ENCODE measurements around the gene GLRX3.
"Not testable (repeated sequence)": the region's sequence is repeated elsewhere in the genome, so short reads cannot be mapped to it uniquely, and the experiment has no call there.

Gene GLRX3

DNA sequence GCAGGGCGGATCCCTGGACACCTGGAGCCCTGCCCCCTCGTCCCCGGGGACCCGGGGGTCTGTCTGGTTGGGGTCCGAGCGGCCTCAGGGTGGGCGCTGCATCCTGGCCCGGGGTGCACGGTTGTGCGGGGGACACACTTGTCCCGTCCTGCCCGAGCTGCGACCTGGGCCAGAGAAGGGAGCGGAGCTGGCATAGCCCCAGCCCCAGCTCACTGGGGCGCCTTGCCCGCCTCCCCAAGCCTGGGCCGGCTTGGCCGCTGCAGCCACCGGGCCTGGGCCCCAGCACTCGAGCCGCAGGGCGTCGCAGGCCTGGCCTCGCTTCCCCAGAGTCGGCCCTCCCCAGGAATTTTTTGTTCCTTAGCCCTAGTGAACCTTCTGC lies 54.5 kb downstream of the GLRX3 start:
- FAIRE-seq, result no peak

DNA sequence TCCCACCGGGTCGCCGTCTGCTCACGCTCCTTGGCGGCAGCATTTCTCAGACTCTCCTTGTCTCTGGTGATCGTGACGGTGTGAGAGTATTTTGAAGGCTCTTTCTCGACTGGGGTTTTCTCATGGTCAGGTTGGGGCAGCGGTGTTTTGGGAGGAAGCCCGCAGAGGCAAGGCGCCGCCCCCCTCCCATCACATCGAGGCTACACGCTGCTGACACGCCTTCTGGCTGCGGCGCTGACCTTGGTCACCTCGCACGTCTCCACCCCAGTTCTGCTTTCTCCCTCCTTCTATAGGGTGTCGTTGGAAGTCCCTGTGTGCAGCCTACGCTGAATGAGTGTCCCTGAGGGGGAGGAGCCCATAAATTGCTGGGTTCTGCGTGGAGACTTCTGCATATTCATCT lies 55.2 kb downstream of the GLRX3 start:
- FAIRE-seq, result no peak

DNA sequence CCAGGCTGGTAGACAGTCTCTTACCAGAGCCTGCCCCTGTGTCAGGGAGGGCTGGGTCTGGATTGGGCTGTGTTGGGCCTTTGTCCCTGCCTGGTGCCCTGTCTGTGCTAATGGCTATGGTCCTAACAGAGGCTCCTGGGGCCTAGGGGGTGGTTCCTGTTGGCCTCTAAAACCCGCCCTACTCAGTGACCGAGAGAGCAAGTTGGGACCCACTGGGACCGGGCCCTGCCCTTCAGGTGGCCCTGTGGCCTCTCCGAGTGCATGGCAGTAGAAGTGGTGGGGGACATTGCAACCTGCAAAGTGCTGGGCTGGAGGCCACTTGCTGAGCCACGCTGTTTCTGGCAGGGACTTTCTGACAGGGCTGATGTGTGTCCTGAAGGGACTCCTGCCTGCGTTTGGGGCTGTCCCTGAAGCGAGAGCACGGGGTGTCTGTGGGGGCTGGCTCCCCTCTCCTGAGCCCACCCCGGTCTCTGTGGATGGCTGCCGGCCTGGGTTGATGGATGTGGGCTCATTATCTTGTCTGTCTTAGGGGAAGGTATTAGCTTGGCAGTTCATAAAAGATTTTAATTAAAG lies 56.2 kb downstream of the GLRX3 start:
- FAIRE-seq, result no peak

DNA sequence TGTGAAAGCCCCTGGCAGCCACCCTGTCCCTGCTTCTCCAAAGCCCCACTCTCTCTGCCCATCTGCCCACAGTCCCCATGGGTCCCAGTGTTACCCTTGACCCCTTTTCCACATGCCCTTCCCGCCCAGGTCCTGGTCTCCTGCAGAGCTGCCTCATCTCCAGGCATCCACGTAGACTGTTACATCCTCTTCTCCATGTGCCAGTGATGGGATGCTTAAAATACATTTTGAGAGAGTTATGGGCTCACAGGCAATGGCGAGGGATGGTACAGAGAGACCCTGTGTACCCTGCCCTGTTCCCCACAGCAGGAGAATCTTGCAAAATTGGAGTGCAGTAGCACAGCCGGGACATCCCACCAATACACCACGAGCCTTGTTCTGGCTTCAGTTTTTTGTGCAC lies 56.8 kb downstream of the GLRX3 start:
- no peak for FAIRE-seq

DNA sequence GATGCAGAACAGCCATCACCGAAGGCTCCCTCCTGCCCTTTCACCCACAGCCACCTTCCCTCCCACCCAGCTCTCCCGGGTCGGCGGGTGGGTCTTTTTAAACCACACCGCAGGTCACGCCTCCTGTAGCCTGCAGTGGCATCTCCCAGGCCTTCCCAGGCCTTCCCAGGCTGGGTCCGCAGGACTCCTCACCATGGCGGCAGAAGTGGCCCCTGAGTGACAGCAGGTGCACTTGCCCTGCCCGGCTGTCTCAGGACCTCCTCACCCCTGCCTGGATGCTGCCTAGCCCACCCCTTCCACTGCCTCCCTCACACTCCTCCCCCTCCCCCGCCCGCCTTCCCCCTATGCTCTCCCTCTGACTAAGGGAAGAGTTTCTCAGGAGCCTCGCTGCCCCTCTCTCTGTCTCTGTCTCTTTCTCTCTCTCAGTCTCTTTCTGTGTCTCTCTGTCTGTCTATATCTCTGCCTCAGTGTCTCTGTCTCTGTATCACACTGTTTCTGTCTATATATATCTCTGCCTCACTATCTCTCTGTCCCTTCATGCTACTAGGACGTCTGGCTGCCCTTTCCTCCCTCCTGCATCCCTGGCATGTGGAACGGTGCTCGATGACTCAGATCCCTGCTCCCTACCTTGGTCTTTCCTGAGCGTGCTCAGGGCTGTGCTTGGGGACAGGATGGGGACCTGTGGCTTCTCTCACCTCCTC lies 57.5 kb downstream of the GLRX3 start:
- no peak for FAIRE-seq

DNA sequence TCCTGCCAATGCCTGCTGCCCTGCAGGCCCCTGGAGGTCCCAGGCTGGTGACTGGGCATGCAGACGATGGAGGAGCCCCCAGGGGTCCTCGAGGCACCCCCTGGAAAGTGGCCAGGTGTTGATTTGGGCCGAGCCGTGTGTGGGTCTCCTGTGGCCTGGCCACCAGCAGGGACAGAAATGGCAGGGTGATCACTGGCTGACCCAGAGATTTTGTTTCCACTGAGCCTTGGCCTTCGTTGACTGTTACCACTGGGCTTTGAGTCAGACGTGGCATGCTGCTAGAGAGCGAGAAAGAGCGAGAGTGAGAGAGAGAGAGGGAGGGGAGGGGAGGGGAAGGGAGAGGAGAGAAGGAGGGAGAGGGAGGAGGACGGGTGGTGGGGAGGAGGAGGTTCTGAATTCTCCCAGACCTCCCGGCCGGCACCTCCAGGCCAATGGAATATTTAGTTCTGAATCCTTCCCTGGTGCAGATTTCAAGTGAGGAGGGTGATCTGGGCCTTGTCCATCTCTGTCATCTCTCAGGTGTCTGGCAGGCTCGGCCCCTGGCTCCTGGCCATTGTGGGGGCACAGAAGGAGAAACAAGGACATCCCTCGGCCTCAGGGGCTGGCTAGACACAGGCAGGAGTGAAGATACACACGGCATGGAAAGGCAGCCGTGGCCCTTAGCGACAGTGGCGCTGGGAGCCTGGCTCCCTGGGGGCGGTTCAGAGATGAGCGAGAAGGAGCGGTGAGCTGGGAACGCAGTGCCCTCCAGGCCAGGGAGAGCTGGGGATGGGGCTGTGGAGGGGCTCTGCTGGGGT lies 58.2 kb downstream of the GLRX3 start:
- no peak for FAIRE-seq

DNA sequence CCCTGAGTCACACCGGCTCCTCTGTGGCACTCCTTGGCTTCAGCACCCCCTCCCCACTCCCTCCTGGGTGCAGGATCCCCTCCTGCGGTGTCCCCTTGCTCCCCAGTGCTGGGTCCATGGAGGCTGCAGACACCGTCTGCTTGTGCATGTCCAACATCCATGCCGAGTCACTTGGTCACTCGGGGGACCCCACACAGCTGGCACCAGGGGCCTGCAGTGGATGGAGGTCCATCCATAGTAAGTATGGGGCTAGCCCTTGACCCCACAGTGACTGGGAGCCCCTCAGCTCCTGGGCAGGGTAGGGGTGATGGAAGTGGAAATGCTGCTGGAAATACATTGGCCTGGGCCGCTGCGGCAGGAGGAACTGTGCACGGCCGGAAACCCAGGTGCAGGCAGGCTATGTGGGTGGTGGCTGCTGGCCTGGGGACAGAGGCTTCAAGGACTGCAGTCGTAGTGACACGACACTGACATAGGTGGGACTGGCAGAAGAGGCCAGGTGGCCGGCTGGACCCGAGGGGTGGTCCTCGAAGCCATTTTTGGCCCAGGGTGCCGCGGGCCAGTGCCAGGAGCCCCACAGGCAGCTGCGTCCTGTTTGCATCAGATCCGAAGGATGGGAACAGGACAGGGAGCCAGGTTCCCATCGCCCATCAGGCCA lies 58.9 kb downstream of the GLRX3 start:
- FAIRE-seq, result no peak

DNA sequence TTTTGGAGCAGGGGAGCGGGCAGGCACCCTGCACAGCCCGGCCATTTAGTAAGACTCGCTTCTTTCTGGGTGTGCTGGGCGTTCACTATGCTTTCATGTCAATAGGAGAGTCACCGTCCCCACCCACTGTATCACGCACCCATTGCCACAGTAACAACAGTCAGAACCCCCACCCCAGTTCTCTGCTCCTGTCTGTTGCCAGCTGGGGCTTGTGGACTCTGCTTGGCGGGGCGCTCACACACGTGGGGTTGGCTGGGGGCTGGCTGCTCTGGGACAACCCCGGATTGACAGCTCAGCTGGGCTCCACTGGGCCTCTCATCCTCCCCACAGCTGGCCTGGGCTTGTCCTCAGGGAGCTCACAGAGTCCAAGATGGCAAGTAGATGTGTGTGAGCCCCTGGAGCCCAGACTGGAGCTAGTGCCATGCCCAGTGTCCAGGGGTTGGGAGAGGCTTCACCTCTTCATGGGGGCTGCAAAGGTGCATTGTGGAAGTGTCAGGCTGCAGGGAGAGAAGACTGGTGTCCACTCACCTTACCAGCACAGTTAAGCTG lies 59.6 kb downstream of the GLRX3 start:
- FAIRE-seq, result no peak

DNA sequence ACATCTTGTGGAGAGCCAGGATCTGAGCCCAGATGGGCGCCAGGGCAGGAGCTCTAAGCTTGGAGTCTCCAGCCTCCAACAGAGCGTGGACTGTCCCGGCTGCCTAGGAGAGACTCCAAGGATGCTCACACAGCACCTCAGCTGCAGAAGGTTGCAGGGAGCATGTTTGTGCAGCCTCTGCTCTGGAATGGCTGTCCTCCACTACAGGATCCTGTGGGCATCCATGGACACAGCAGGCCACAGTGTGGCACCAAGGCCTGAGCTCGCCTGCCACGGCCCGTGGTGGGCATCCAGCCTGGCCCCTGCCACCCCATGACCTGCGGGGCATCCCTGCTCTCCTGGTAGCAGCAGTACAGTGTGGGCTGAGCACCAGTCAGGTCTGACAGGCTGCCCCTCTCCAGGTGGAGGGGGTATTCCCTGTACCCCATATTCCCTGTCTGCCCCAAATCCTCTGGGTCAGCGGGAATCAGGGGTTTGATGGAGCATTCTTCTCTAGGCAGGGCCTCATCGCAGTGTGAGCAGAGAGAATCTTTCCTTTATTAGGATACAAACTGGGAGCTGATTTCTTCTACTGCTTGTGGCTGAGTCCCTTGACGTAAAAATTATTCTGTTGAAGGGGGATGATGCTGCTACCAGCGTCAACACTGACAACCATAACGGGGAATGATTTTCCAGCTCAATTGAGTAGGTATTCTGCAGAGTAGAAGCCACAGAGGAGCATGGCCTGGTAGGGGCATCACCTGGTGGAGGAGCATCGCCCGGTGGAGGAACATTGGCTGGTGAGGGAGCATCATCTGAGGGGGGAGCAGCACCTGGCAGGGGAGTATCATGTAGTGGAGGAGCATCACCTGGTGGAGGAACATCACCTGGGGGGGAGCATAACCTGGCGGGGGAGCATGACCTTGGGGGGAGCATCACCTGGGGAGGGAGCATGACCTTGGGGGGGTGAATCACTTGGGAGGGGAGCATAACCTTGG lies 60.6 kb downstream of the GLRX3 start:
- FAIRE-seq, result no peak

DNA sequence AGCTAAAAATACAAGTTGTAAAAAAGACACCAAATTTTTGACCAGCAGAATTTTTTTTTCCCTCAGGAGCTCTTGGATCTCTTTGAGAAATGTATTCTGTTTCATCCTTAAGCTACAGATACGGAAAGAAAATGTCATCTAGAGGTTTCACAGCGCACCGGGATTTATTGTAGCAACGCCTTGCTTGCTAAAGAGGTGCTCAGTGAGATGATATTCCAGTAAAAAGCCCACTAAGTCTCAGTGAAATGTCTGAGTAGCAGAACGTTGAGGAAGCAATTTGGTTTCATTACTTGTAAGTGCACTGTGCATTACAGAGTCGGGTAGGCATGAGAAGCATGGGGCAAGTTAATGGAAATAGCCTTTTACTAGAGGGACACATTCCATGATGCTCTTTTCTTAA lies 62.5 kb downstream of the GLRX3 start:
- FAIRE-seq, result peak; percentile 28

DNA sequence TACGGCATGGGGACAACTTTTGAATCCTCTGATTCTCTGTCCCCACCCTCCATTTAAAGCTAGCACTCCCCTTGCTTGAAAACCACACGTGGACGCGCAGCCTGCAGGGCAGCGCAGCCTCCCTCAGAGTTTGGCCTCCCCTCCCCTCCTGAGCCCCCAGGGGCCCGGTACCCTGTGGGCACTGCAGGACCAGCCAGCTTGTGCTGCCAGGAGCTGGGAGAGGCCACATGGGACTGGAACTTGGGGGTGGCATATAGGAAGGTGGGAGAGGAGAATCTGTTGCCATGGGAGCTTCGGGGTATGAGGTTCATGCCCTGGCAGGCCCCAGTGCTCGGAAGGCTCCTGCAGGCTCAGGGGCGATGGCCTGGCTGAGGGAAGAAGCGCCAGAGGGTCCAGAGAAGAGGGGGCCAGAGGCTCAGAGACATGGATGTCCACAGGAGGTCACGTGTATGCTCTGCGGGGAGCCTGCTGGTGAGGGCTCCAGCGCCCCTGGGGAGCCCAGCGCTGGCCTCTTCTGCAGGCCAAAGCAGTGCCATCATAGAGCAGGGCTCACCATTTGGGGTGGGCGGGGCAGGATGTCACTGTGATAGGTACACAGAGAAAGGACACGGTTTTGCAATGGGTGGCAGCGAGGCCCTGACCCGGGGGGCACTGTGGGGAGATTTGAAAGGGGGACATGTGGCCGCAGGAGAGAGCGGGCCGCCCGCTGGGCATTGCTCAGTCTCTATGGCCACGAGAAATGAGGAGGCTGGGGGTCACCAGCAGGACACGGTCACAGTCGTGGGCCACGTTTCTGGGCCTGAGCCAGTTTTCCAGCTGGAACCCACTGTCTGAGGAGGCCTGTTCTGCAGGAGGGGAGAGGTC lies 64.2 kb downstream of the GLRX3 start:
- FAIRE-seq, result no peak

DNA sequence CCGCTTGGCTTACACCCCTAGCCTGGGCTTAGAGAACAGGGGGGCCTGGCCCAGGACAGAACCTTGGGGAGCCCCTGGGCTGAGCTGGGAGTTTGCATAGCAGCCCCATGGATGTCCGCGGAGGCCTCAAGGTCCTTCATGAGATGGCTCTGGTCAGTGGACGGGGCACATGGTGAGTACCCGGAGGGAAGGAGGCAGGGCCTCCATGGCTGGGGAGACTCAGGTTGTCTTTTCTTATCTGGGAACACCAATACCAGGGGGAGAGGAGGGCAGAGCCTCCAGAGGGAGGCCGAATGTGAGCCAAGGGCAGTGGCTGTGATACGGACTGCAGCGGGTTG lies 64.8 kb downstream of the GLRX3 start:
- no peak for FAIRE-seq

DNA sequence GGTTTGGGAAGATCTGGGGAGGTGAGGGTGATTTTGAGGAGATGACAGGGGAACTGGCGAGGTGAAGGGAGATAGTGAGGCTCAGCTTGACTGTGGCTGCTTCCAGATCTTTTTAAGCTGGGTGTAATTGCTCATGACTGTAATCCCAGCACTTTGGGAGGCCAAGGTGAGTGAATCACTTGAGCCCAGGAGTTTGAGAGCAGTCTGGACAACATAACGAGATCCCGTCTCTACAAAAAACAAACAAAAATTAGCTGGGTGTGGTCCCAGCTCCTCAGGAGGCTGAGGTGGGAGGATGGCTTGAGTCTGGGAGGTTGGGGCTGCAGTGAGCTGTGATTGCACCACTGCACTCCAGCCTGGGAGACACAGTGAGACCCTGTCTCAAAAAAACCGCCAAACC lies 66.0 kb downstream of the GLRX3 start:
- not testable (repeated sequence) for FAIRE-seq

DNA sequence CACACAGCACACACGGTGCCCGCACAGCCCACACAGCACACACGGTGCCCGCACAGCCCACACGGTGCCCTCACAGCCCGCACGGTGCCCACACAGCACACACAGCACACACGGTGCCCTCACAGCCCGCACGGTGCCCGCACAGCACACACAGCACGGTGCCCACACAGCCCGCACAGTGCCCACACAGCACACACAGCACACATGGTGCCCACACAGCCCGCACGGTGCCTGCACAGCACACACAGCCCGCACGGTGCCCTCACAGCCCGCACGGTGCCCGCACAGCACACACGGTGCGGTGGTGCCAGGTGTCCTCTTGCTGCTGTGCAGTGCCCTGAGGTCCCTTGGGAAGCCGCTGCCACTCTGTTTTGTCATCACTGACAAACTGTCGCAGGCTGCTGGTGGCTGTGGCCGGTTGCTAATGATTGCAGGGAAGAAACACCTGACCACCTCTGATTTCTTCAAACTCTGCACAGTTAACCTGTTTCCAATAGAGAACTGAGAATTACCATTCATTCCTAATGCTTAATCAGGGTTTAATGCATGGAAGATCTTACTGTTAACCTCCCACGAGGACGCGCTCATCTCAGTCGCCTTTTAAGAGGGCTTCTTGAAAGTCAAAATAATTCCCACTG lies 66.9 kb downstream of the GLRX3 start:
- no peak for FAIRE-seq

DNA sequence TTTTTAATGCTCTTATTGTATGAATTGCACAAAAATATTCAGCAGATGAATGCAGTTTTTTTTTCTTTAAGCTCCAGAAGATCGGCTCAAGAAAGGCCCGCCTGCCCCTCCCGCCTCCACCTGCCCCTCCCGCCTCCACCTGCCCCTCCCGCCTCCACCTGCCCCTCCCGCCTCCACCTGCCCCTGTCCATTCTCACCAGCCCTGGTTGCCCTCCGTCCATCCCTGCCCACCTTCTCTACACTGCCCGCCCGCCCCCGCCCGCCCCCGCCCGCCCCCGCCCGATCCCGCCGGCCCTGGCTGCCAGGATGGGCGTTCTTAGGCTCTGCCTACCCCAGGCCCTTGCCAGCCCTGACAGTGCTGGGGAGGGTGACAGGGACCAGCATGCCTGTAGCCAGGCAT lies 67.4 kb downstream of the GLRX3 start:
- no peak for FAIRE-seq

DNA sequence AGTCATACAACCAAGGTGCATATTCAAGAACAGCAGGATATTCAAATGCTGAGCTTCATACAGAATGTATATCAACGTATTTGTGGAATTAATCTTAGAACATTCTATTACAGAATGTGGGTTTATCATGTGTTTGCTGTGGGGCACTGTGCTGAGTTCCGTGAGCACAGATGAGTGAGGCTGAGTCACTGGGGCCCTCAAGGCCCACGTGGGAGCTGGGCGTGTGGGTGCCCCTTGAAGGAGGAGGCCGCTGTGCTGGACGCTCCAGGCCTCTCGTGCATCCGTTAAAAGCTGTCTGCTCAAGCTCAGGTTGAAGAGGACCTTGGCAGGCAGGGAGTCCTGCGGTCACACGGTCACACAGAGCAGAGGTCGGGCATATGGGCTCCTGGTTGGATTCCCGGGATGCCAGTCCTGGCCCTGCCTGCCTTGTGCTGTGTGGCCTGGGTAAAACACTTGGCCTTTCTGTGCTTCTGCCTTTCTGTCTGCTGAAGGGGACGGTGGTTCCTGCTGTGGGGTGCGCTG lies 70.1 kb downstream of the GLRX3 start:
- FAIRE-seq, result no peak

DNA sequence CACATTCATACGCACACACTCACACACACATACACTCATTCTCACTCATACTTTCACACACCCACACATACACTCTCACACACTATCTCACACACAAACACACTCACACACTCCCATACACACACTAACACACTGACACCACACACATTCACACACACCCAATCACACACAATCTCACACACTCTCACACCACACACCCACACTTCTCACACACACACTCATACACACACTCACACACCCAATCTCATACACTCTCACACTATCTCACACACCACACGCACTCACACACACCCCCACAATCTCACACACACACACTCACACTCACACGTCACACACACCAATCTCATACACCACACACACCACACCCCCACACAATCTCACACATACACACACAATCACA lies 71.0 kb downstream of the GLRX3 start:
- no peak for FAIRE-seq

DNA sequence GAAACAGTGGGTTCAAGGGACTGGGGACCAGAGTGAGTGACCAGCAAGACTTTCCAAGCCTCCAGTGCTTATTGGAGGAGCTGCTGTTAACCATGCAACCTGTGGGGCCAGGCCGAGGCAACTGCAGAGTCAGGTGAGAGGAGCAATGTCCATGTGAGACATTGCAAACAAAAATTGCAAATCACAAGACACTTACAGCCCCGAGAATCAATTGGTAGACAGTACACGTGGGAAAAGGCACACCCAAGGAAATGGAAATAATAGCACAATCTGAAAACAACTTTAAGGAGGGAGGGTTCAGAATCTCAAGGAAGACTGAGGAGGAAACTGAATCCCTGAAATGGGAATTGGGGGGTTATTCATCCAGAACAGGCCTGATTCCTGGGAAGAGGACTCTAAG lies 72.6 kb downstream of the GLRX3 start:
- FAIRE-seq, result no peak

DNA sequence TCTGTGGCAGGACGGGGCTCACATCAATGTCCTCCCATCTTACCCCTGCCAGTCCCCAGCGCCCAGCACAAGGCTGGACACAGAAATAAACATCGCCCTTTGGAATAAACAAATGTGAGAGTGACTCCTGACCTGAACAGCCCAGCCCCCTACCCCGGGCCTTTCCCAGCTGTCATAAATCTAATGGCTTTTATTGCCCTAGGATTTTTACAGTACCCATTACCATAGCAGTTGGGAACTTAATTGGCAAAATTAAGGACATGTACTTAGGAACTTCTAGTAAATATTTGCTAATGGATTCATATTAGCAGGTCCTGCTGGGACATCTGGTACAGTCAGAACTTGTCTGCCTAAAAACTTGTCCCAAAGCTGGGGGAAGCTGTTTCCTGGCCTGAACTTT lies 76.6 kb downstream of the GLRX3 start:
- FAIRE-seq, result no peak

DNA sequence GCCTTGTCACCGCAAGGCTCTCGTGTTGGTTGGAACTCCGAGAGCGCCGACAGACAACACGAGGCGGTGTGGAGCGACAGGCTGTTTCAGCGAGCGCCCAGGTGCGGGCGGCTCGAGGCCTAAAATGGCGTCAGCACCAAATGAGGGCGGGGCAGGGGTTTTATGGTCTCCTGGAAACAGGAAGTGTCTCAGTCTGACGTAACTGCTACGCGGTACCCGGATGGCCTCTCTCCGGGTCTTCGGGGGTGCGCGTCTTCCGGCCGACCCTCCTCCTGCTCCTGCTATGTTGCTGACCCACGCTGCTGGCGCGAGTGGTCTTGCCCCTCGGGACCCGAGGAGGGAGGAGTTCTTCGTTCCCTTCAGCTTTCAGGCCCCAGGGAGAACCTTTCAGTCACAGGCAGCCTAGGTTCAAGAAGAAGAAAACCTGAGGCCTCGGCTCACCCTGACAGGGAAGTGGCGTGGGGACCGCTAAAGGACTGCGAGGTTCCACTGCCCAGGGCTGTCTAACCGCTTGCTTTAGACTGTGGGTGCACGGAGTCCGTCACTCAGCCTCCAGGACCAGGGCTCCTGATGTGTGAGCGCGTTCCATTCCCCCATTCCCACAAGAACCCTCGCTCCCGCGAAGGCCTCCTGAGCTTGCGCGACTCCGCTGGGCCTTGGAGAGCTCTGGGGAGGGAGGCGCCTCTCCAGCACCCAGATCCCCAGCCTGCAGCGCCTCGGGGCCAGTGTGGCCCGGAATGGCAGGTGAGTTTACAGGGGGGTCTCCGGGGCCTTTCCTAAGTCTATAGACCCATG lies 77.3 kb downstream of the GLRX3 start:
- FAIRE-seq, result no peak

All from G401.6 (cell line).